ENCODE data around the gene IL3.

IL3 gene

DNA sequence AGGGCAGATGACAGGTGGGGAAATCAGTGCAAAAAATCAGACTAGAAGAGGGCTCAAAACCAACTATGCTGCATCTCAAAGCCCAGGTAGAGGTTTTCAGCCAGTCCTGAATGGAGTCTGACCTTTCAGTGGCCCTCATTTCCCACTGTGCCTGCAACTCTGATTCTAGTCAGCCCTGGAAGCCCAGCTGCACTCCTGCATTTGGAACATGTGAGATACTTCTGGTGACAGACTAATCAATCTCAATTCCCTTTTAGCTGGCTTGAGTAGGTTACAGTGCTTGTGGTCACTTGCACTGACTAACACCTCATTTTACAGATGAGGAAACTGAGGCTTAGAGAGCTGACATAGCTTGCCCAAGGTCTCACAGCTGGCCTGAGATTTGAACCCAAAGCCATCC, 41.1 kb upstream of the IL3 start:
- no peak for TF ChIP-seq EZH2phosphoT487 (IDR thresholded peaks at IDR 0.05; ENCODE audit: borderline replicate concordance)
- TF ChIP-seq, protein P1, sequence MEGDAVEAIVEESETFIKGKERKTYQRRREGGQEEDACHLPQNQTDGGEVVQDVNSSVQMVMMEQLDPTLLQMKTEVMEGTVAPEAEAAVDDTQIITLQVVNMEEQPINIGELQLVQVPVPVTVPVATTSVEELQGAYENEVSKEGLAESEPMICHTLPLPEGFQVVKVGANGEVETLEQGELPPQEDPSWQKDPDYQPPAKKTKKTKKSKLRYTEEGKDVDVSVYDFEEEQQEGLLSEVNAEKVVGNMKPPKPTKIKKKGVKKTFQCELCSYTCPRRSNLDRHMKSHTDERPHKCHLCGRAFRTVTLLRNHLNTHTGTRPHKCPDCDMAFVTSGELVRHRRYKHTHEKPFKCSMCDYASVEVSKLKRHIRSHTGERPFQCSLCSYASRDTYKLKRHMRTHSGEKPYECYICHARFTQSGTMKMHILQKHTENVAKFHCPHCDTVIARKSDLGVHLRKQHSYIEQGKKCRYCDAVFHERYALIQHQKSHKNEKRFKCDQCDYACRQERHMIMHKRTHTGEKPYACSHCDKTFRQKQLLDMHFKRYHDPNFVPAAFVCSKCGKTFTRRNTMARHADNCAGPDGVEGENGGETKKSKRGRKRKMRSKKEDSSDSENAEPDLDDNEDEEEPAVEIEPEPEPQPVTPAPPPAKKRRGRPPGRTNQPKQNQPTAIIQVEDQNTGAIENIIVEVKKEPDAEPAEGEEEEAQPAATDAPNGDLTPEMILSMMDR (conservative IDR thresholded peaks at IDR 0.05; ENCODE audit: low read length): no peak
- Histone ChIP-seq H3K36me3 (ENCODE audit: insufficient read depth, low read length) (no peaks in the 10 kb centered on the region), H3K79me2 (ENCODE audit: insufficient read depth, low read length) (no peaks in the 10 kb centered on the region), H3K9me3 (ENCODE audit: insufficient read depth, low read depth, low read length) (no peaks in the 10 kb centered on the region), H4K20me1 (ENCODE audit: insufficient read depth, low read length, poor library complexity, severe bottlenecking) (no peaks in the 10 kb centered on the region), H3K9me2 (replicated peaks; ENCODE audit: low read depth, low read length) (no peaks in the 10 kb centered on the region), H3K9ac (ENCODE audit: low read depth, low read length, poor library complexity, severe bottlenecking) (no peak overlapping the region), H3K4me3 (ENCODE audit: low read length, poor library complexity, severe bottlenecking) (no peak overlapping the region), H2AFZ (ENCODE audit: low read length) (no peak overlapping the region), H3K27me3 (ENCODE audit: insufficient read depth, low read length, poor library complexity, severe bottlenecking) (no peaks in the 10 kb centered on the region), H3F3A (ENCODE audit: low read depth) (no peaks in the 10 kb centered on the region), H3K4me1 (ENCODE audit: insufficient read depth, low read length, poor library complexity, severe bottlenecking) (no peaks in the 10 kb centered on the region), H3K4me2 (ENCODE audit: low read depth, low read length, poor library complexity, severe bottlenecking) (no peak overlapping the region)

DNA sequence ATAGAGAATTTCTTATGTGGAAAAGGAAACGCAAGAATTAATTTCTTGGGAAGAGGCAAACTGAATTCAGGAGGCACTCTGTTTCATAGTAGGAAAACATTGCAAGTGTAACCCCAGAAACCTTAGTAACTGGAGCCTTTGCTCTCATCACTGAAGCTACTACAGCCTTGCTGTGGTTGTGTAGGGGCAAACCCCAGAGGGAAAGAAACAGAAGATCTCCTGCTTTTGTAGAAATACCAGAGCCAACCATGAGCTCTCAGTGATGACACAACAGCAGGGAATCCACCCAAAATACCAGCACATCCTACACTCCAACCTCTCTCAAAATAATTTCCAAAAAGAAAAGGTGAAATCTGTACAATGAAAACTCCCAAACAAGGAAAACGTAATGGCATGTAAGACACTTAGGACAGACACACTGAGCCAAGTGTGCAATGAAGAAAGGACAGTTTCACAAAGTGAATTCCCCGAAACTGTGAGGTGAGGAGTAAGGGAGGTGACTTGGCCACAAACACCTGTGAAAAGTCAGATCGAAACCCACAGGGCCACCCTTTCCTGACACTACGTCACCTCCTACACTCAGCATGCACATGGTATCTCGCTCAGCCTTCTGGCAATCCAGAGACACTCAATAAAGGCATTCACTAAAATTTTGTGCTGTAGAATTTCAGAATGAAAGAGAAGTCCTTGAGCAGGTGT, 40.4 kb upstream of the IL3 start:
- no peaks in the 10 kb centered on the region for H3K79me2 ChIP-seq (ENCODE audit: insufficient read depth, low read length)
- H3K4me2 ChIP-seq (ENCODE audit: low read depth, low read length, poor library complexity, severe bottlenecking): no peak overlapping the region
- TF ChIP-seq EZH2phosphoT487 (IDR thresholded peaks at IDR 0.05; ENCODE audit: borderline replicate concordance): no peak
- TF ChIP-seq, protein P1 (conservative IDR thresholded peaks at IDR 0.05; ENCODE audit: low read length): no peak
- H3K4me3 ChIP-seq (ENCODE audit: low read length, poor library complexity, severe bottlenecking): no peak overlapping the region
- no peak overlapping the region for H2AFZ ChIP-seq (ENCODE audit: low read length)
- no peaks in the 10 kb centered on the region for H3K9me2 ChIP-seq (replicated peaks; ENCODE audit: low read depth, low read length)
- H3K27me3 ChIP-seq (ENCODE audit: insufficient read depth, low read length, poor library complexity, severe bottlenecking): no peaks in the 10 kb centered on the region
- H3K4me1 ChIP-seq (ENCODE audit: insufficient read depth, low read length, poor library complexity, severe bottlenecking): no peaks in the 10 kb centered on the region
- H3K9me3 ChIP-seq (ENCODE audit: insufficient read depth, low read depth, low read length): no peaks in the 10 kb centered on the region
- H3F3A ChIP-seq (ENCODE audit: low read depth): no peaks in the 10 kb centered on the region
- no peaks in the 10 kb centered on the region for H3K36me3 ChIP-seq (ENCODE audit: insufficient read depth, low read length)
- no peak overlapping the region for H3K9ac ChIP-seq (ENCODE audit: low read depth, low read length, poor library complexity, severe bottlenecking)
- H4K20me1 ChIP-seq (ENCODE audit: insufficient read depth, low read length, poor library complexity, severe bottlenecking): no peaks in the 10 kb centered on the region

DNA sequence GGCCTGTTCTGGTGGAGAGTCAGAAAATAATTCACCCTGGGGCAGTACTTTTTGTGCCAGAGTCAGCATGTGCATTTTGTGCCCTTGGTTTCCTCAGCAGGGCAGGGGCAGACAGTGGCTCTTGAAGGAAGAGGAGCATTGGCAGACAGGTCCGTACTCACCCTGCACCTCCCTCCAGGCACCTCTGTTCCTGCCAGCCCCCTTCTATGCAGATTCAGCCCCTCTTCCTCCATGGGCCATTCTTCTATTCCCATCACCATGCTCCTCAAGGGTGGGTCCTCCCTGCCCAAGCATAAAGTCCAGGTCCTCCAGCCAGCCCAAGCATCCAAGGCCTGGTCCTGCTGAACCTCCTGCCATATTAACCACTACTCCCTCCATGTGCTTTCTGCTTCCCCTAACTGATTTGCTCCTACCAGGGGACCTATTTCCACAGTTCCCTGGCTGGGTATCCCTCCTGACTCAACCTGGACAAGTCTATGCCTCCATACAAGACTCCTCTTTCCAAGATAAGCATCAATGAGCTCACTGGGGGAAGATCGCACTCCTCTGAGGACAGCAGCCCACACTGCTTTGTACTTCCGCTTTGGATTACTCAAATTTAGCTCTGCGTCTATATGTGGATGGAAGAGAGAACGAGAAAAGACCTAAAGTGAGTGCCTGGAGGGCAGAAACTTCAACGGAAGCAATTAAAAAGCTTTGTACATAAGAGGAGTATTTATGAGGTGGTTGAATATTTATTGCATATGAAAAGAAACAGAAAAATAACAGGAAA, 39.7 kb upstream of the IL3 start:
- TF ChIP-seq EZH2phosphoT487 (IDR thresholded peaks at IDR 0.05; ENCODE audit: borderline replicate concordance): no peak
- TF ChIP-seq, protein P1 (conservative IDR thresholded peaks at IDR 0.05; ENCODE audit: low read length): no peak
- no peaks in the 10 kb centered on the region for H3K36me3 ChIP-seq (ENCODE audit: insufficient read depth, low read length)
- H3K4me3 ChIP-seq (ENCODE audit: low read length, poor library complexity, severe bottlenecking): no peak overlapping the region
- no peaks in the 10 kb centered on the region for H4K20me1 ChIP-seq (ENCODE audit: insufficient read depth, low read length, poor library complexity, severe bottlenecking)
- H3F3A ChIP-seq (ENCODE audit: low read depth): no peaks in the 10 kb centered on the region
- no peak overlapping the region for H3K9ac ChIP-seq (ENCODE audit: low read depth, low read length, poor library complexity, severe bottlenecking)
- H2AFZ ChIP-seq (ENCODE audit: low read length): no peak overlapping the region
- H3K27me3 ChIP-seq (ENCODE audit: insufficient read depth, low read length, poor library complexity, severe bottlenecking): no peaks in the 10 kb centered on the region
- no peaks in the 10 kb centered on the region for H3K9me2 ChIP-seq (replicated peaks; ENCODE audit: low read depth, low read length)
- H3K79me2 ChIP-seq (ENCODE audit: insufficient read depth, low read length): no peaks in the 10 kb centered on the region
- no peak overlapping the region for H3K4me2 ChIP-seq (ENCODE audit: low read depth, low read length, poor library complexity, severe bottlenecking)
- H3K9me3 ChIP-seq (ENCODE audit: insufficient read depth, low read depth, low read length): no peaks in the 10 kb centered on the region
- H3K4me1 ChIP-seq (ENCODE audit: insufficient read depth, low read length, poor library complexity, severe bottlenecking): no peaks in the 10 kb centered on the region

Measured in Loucy (cell line).